ENCODE results near the gene TRHDE.

DNA sequence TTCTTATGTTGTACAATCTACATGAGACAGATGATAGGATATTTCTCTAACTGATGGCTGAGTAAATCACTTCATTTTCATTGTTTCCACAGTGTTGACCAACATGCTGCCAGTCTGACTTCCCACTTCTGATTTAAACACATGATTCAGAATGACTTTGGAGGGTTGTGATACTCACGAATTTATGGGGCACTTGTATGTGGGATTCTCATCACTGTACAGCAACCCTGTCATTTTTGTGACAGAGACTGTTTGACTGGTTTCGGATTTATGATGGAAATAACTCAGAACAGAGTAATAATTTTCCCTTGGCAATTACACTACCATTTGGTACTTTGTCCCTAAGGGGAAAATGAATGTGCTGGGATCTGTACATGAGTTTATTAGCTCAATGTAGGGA is 333.8 kb downstream of the TRHDE start:
- TF ChIP-seq CTCF (IDR thresholded peaks at IDR 0.05), result no peak
- TF ChIP-seq POLR2A (IDR thresholded peaks at IDR 0.05), result no peak

Measured in testis (tissue), 2 donors.